ENCODE results near the gene MYT1.
"Not testable (repeated sequence)": the region's sequence is repeated elsewhere in the genome, so short reads cannot be mapped to it uniquely, and the experiment has no call there.

MYT1 gene

DNA sequence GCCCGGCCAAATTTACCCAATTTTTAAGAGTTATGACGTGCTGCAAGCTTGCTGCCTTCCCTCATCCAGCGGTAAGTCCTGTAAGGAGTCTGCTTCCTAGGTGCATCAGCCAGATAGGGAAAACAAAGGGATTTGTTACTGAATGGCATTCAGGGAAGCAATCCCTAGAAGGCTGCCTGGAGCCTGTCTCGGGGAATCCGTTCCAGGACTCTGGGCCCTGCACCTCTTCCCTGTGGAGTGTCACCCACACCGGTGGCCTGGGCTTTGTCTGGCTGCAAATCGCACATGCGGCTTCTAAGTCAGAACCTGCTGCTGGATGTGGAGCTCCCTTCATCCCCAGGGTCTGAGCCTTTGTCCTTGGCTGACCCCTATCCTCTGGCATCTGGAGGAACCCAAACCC, 7.0 kb downstream of the MYT1 start:
- DNase-seq: no peak

DNA sequence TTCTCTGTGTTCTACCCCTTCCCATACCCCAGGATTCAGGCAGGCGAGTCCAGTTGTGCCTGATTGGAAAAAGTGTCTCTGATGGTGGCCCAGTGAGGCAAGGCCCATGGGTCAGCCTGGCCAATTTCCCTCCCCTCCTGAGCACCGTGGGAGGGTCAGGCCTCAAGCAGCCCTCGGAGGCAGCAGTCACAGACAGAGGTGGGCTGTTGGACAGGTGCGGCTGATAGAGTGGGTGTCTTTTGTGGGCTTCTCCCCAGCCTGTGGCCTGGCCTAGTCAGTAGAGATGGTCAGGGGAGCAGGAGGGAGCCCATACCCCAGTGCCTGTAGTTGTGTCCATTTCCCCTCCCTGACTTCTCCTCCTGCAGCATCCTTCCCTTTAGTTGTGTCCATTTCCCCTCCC, 8.9 kb downstream of the MYT1 start:
- DNase-seq: no peak

DNA sequence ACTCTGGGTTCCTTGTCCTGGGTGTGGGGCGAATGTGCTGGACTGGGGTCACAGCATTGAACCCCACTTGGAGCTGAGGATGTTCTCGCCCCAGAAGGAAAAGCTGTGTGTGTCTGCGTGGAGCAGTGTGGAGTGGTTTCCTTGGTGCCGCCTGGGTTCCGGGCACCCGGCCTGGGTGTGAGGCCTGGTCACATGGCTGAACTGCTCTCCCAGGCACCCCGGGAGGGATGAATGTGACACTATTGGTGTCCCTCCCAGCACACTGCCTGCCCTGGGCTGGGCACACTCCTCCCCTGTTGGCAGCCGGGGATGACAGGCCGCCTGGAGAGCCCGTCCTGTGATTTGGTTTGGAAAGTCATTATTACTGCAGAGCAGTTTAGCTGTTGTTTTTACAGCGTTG, 12.3 kb downstream of the MYT1 start:
- no peak for DNase-seq

DNA sequence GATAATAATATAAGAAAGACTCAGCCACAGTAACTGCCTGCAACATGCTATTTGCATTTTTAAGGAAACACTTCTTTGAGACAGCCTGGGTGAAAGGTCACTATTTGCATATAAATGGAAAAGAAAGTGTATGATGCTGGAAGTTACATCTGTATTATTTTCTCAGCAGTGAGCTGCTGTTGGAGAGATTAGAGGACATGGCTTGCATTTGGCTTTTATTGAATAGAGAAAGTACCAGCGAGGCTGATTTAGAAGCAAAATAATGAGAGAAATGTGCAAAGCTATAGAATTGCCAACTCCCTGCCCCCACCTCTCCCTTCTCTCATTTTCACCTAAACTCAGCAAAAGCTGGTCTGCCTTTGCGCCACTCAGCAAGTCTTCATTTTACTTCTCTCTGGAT, 12.7 kb downstream of the MYT1 start:
- no peak for DNase-seq

DNA sequence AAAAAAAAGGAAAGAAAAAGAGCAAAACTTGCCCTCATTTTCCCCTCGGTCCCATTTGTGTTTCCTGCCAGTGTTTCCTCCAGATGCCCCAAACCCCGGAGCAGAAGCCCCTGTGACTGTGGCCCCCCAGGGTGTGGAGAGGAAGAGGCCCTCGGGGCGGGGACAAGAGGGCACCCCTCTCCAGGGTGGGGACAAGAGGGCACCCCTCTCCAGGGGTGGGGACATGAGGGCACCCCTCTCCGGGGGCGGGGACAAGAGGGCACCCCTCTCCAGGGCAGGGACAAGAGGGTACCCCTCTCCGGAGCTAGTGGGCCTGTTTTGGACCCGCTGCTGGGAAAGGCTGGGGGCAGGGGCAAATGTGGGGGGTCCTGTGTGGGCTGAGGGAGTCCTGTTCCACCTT, 13.1 kb downstream of the MYT1 start:
- DNase-seq: no peak

DNA sequence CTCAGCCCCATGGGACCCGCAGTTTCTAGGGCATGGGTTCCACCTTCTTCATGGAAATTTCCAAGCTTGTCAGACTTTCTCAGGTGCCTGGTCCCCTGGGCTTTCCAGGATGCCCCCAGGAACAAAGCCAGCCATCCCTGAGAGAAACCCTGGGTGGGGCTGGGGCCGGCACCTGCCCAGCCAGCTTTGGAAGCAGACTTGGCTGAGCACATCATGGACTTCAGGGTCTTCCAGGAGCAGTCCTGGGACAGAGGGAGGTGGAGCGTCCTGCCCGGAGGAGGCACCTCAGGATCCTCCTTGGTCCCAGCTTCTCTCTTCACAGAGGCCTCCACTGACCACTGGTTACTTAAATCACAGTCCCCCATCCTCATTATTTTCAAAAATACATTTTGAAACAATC, 13.5 kb downstream of the MYT1 start:
- no peak for DNase-seq

DNA sequence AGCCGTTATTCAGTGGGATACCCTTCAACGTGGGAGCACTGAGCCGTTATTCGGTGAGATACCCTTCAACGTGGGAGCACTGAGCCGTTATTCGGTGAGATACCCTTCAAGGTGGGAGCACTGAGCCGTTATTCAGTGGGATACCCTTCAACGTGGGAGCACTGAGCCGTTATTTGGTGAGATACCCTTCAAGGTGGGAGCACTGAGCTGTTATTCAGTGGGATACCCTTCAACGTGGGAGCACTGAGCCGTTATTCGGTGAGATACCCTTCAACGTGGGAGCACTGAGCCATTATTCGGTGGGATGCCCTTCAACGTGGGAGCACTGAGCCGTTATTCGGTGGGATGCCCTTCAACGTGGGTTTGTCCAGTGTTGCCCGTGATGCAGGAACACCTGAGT, 14.7 kb downstream of the MYT1 start:
- DNase-seq: not testable (repeated sequence)

DNA sequence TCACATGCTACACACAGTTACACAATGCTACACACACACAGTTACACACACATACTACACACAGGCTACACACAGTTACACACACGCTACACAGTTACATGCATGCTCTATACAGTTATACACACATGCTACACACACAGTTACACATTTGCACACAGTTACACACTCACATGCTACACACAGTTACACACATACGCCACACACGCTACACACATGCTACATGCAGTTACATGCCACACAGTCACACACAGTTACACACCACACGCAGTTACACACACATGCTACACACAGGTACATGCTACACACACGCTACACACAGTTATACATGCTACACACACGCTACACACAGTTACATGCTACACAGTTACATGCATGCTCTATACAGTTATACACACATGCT, 15.6 kb downstream of the MYT1 start:
- DNase-seq: no peak

DNA sequence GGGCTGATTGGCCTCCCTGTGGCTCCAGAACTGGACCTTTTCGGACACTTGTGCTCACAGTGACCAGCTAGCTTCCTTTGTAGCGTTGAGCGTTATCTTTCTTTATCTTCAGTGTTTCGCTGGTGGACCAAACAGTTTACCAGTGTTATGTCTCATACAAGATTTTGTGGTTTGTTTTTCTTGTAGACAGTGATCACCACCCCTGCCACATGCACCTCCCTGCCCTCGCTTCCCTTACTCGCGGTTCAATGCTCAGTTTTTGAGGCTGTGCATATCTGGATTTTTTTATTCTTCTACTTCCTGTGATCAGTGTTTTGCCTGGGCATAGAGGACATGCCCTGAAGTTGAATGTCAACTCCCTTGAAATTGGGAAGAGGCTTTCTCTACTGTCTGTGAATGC, 16.4 kb downstream of the MYT1 start:
- no peak for DNase-seq

DNA sequence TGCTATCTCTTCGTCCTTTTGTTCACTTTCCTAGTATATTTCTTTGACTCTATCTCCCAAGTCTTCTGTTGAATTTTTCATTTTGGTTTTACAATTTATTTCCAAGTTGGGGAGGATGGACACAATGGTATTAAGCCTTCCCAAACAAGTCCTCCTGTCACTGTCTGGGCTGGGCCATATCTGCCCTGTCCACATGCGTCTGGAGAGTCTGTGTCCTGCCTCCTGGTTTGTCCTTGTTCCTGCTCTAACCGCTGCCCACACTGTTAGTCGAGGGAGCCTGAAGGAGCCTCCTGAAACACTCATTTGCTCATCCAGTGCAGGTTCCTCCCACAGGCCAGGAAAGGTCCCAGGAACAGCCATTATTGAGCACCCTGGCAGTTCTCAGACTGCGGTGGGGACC, 17.1 kb downstream of the MYT1 start:
- DNase-seq: no peak

DNA sequence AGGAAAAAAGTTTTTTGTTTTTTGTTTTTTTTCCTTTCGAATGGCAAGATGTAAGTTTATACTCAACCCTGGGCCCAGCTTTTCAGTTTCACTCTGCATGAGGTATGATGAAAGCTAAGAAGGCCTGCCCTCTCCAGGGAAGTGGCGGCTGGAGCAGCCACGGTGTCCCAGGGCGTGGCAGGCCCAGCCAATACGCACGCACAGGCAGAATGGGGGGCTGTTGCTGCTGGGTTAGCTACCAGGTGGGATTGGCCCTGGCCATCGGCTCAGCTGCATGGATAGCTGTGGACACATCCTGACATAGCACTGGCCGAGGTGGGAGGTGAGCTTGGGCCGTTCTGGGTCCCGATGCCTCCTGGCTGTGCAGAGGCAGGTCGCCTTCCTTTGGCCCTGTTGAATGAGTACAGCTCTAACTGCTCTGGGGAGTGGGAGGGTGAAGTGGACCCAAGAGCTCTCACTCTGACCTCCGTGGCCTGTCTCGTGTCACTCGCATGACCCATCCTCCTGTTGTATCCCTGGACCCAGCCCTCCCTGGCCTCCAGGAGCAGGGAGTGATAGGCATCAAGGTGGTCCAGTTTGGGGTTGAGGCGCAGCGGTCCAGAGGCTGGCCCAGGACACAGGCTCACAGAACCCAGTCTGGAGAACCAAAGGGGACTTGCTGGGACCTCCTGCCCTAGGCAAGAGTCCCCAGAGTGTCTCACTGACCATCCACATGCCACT, 18.1 kb downstream of the MYT1 start:
- no peak for DNase-seq

DNA sequence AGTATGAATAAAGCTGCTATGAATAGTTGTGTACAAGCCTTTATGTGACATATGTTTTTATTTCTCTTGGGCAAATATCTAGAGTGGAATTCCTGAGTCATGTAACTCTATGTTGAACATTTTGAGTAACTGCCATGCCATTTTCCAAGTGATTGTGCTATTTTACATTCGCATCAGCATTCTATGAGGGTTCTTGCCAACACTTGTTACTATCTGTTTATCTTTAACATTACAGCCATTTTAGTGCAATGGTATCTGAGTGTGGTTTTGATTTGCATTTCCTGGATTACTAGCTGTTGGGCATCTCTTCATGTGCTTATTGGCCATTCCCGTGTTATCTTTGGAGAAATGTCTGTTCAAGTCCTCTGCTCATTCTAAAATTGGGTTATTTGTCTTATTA, 19.1 kb downstream of the MYT1 start:
- no peak for DNase-seq

DNA sequence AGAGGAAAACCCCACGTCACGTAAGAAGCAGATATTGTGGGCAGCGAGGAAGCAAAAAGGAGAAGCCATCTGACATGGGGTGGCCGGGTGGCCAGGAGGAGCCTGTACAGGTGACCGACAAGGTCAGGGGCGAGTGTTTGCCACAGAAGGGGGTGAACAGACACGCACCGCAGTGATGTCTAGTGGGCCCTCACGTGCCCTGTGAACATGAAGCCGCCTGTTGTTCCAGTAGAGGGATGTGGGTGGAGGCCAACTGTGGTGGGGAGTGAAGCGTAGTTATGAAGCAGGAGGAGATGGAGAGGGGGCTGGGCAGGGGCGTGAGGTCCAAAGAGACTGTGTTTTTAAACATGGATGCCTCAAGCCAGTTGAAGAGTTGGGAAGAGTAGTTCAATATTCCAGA, 20.5 kb downstream of the MYT1 start:
- DNase-seq: no peak

DNA sequence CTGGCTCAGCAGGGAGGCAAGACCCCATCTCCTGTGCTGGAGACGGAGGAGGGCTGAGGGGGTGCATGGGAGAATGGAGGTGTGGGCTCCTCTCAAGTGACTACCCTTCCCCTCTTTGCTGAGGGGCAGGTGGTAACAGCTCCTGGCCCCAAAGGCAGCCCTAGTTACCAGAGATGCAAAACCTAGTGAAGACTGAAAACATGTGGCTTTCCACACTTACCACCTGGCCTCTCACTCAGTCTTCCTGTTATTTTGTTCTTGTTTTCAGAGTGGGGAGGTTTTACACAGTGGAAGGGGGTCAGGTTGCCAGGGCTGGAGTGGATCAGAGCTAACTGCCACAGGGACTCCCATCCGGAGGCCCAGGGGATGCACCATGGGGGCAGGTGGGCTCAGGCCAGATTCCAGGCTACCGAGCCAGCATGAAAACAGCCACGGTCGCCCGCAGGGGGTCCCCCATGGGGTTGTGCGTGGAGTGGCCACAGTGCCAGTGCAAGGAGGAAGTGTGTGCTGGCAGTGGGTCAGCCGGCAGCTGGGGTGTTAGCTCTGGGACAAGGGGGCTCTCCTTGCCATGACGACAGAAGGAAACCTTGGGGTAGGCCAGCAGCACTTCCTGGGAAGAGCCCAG, 21.1 kb downstream of the MYT1 start:
- DNase-seq: no peak

DNA sequence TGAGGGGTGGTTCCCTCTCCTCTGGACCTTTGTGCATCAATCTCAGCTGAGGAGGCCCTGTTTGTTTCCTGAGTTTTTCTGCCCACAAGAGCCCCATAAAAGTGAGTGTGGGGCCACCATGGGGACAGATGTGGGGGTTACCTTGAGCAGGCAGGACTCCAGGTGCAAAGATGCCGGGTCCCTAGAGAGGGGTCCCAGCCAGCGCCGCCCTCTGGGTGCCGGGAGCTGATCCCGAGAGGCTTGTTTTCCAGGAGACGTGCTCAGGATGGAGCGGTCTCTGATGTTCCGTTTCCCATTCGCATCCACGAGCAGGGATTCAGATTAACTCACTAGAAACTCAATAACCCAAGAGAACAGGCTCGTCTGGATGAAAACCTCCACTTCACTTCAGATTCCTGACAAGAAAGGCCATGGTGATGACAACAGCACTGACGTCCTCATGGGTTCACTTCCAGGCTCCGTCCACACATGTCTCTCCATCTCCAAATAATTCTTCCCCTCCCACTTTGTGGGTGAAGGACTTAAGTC, 21.9 kb downstream of the MYT1 start:
- no peak for DNase-seq

DNA sequence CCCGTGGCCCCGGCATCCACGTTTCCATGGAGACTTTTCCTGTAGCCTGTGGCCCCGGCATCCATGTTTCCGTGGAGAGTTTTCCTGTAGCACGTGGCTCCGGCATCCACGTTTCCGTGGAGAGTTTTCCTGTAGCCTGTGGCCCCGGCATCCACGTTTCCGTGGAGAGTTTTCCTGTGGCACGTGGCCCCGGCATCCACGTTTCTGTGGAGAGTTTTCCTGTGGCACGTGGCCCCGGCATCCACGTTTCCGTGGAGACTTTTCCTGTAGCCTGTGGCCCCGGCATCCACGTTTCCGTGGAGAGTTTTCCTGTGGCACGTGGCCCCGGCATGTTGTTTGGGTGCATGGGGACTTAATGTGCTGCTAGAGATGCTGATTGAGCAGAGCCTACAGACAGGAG, 23.0 kb downstream of the MYT1 start:
- not testable (repeated sequence) for DNase-seq

DNA sequence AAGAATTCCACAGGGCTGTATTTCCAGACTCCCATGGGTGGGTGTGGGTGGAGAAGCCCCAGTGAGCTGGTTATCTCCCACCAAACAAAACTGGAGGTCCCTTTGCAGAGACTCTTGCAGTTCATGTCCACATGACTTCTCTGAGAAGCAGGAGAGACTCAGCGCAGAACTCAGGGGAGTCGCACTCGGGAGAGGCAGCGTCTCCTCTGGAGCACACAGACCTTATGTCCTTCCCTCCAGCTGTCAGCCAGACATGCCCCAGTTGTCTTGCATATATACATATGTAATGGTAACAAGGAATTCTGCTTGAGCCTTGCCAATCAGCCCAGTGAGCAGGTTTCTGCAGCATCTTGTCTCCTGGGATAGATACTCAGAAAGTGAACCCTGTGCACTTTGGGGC, 23.8 kb downstream of the MYT1 start:
- no peak for DNase-seq

DNA sequence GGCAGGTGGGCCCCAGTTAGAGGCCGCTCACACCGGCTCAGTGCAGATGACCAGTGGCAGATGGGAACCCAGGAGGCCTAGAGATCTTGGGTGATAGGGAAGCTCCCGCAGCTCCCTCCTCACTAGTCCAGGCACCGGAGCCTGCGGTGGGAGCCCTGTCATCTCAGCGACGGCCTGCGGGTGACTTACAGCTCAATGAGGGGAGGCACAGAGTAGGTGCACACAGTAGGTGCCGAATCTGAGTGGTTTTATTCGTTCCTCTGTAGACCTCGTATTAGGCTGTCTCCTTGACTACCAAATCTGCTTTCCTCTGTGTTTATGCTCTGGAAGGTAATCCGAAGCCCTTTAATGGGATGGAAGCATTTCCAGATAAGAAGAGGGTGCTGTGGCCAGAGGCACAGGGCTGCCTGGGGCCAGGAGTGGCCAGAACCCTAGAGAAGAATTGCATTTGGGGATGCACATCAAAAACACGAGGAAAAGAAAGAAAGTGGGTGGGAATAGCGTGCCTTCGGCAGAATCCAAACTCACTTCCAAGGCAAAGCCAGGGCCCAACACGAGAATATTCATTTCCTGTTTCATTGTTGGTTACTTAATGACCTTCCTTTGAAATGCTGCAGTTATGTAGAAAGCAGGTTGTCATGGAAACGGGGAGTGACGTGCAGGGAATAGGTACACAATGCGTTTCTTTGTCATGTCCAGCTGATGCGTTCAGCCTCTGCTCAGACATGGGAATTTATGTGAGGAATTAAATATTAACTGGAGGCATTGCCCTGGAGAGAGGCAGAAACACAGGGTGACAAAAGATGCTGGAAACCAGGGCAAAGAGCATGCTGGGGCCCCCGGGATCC, 24.7 kb downstream of the MYT1 start:
- DNase-seq: peak; percentile 49

DNA sequence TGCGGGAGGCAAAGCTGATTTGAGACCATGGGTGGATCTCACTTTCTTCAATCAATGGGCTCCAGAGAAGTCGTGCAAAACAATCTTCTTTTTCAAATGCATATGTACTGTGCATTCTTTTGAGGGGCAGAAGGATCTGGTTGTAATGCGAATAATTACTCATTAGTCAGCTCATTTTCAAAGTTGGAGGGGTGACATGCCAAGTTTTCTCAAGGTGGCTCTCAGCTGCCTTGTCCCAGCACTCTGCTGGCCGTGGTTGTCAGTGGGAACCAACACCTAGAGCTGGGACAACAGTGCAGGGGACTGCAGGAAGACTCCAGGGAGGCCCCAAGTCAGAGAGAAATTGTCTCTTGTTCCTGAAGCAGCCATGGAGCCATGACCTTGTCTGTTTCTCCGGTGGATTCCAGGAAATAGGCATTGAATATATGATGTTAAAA, 25.3 kb downstream of the MYT1 start:
- DNase-seq: no peak

DNA sequence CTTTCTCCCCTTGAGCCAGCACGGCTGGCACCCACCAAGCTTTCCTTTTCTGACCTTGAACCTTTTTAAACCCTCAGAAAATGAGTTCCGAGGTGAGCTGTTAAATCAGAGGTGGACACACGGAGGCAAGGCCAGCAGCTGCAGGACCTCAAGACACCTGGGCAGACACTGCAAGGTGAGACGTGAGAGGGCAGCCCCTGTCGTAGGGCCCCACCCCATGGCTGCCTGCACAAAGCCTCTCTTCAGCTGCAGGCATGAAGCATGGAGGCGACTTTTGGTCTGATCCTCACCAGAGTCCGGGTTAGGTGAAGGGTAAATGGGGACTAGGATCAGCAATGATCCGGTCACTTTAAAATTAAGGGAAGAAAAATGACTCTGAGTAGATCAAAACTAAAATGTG, 25.7 kb downstream of the MYT1 start:
- DNase-seq: no peak

DNA sequence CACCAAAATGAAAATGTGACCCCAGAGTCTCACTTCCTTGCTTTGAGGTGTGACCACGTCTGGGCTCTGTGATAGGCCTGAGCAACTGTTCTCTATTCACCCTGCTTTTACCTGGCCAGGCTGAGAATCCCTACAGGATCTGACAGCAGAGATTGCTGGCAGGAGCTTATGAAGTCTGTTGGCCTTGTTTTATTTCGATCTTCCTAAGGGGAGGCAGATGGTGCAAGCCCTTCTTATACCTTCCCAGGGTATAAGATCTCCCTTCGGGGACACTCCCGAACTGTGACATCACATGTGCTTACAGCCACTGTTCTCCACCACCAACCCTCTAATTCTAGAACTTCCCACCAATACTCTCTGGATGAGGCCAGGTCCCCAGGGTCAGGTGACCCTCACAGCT, 26.8 kb downstream of the MYT1 start:
- no peak for DNase-seq

DNA sequence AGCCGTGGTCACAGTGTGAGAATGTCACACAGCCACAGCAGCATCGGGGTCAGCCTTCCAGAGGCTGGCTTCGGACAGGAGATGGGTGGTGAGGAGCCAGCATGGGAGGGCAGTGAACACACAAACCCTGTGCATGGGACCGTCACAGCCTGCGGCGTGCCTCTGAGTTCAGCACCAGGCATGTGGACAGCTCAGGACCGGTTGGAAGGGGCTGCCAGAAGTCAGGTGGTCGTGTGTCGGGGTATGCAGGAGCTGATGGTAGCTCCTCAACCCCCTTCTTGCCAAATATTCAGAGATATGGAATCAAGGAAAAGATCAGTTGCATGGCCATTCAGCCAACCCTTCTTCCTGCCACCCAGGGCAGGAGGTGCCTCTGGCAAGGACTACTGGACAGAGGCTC, 28.2 kb downstream of the MYT1 start:
- no peak for DNase-seq

DNA sequence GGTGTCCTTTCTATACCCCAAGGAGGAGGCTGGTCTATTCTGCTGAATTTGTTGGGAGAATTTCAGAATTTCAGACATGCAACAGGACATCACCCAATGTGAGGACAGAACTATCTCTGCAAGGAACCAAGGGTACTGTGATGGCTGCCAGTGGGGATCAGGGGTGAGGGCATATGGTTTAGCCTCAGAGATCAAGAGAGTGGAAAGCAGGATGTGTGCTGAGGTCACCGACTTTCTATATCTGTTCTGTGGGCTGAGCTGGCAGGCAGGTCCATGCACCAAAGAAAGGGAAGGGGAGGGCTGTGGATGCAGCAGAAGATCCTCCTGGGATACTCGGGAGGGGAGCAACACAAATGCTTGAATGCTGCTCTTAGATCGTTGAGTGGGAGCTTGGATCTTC, 28.8 kb downstream of the MYT1 start:
- DNase-seq: no peak

DNA sequence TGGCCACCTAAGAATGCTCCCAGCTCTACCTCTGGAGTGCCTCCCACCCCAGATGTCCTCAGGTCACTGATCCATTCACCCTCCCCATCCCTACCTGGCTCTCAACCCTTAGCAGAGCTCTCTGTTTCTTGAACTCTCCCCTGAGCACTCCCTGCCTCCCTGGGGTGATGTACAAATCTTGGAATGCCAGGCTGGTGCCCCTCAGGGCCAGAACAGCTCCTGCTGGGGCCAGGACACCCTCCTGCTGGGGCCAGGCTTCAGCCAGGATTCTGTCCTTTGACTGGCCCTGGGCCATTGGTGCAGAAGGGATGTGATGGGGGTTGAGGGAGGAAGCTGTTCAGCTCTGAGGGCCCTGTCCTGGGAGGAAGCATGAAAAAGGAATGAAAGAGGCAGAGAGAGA, 30.0 kb downstream of the MYT1 start:
- DNase-seq: no peak
